ENCODE data around the gene PLCD4. TPM values are rescaled to one million over a fixed set of nuclear protein-coding genes. Genes with fewer than 3 reads are reported as not detected.

PLCD4 gene
- total RNA-seq, 3 donors from 2014 or later (not counting 1 experiment from before 2014, with no cell fraction given) = 0.43 to 0.83 (median 0.54) TPM

GRCh38 chr2:218622606-218623365 lies 15.1 kb downstream of the PLCD4 start:
- Histone ChIP-seq H3K9me3 (ENCODE audit: control insufficient read depth, insufficient read depth, low read length) (no peaks in the 10 kb centered on the region), H3K27ac (ENCODE audit: low read length) (no peak overlapping the region), H3K4me1 (ENCODE audit: control insufficient read depth, insufficient read depth, low read length) (no peaks in the 10 kb centered on the region), H3K36me3 (ENCODE audit: control insufficient read depth, insufficient read depth, low read length) (no peaks in the 10 kb centered on the region), H3K4me3 (ENCODE audit: low read length) (no peak overlapping the region), H3K27me3 (ENCODE audit: control insufficient read depth, insufficient read depth, low read length) (no peaks in the 10 kb centered on the region)
- no peak overlapping the region for H3K4me3 Mint-ChIP-seq
- H3K4me1 Mint-ChIP-seq = no peaks in the 10 kb centered on the region
- no peaks in the 10 kb centered on the region for H3K27me3 Mint-ChIP-seq (ENCODE audit: low read depth in 2 of 2)
- ATAC-seq (no peak), DNase-seq (no peak)
- H3K27ac Mint-ChIP-seq = no peak overlapping the region
- no peaks in the 10 kb centered on the region for H3K9me3 Mint-ChIP-seq
- TF ChIP-seq, protein P1, sequence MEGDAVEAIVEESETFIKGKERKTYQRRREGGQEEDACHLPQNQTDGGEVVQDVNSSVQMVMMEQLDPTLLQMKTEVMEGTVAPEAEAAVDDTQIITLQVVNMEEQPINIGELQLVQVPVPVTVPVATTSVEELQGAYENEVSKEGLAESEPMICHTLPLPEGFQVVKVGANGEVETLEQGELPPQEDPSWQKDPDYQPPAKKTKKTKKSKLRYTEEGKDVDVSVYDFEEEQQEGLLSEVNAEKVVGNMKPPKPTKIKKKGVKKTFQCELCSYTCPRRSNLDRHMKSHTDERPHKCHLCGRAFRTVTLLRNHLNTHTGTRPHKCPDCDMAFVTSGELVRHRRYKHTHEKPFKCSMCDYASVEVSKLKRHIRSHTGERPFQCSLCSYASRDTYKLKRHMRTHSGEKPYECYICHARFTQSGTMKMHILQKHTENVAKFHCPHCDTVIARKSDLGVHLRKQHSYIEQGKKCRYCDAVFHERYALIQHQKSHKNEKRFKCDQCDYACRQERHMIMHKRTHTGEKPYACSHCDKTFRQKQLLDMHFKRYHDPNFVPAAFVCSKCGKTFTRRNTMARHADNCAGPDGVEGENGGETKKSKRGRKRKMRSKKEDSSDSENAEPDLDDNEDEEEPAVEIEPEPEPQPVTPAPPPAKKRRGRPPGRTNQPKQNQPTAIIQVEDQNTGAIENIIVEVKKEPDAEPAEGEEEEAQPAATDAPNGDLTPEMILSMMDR (IDR thresholded peaks at IDR 0.05) = no peak
- intact Hi-C loops (cut with micrococcal nuclease) = no loop called here
- 80% methylated on average over 7 of the region's 7 CpGs for WGBS (ENCODE audit: insufficient coverage)
- no peaks in the 10 kb centered on the region for H3K36me3 Mint-ChIP-seq

DNA sequence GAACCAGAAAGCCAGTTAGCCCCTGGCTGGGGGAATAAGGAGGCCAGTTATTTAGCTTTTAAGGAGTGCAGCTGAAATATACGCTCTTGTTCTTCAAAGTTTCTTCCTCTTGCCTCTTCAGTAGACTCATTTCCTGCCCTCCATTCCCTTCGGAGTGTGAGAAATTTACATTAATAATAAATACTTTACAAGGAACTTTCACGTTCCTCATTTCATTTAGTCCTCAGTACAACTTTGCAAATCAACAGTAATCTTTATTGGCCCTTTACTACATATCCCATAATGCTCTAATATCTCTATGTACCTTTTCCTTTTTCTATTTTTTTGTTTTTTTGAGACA lies 15.6 kb downstream of the PLCD4 start:
- H3K27ac Mint-ChIP-seq = no peak overlapping the region

DNA sequence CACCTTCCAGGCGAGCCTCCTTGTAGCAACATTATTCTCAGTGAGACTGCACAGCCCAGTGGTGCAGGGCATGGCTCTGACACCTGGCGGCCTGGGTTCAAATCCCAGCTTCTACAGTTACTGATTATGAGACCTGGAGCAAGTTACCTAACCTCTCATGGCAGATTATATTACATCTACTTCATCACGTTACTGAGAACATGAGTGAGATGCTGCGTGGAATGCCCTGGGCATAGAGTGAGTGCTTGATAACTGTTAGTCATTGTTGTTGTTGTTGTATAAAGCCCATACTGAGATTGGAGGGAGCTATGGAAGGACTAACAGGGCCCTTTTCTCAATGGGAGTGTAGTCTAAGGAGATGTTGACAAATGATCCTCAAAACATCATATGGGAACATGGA lies 18.7 kb downstream of the PLCD4 start:
- ATAC-seq (no peak), DNase-seq (no peak)
- no peak overlapping the region for H3K27ac Mint-ChIP-seq
- Histone ChIP-seq H3K9me3 (ENCODE audit: control insufficient read depth, insufficient read depth, low read length) (no peaks in the 10 kb centered on the region), H3K27ac (ENCODE audit: low read length) (no peak overlapping the region), H3K27me3 (ENCODE audit: control insufficient read depth, insufficient read depth, low read length) (no peaks in the 10 kb centered on the region), H3K36me3 (ENCODE audit: control insufficient read depth, insufficient read depth, low read length) (no peaks in the 10 kb centered on the region), H3K4me3 (ENCODE audit: low read length) (no peak overlapping the region), H3K4me1 (ENCODE audit: control insufficient read depth, insufficient read depth, low read length) (no peaks in the 10 kb centered on the region)
- H3K9me3 Mint-ChIP-seq = no peaks in the 10 kb centered on the region
- H3K36me3 Mint-ChIP-seq = no peaks in the 10 kb centered on the region
- TF ChIP-seq, protein P1 (IDR thresholded peaks at IDR 0.05) = no peak
- no peaks in the 10 kb centered on the region for H3K27me3 Mint-ChIP-seq (ENCODE audit: low read depth in 2 of 2)
- WGBS (ENCODE audit: insufficient coverage) = 97% methylated on average over 4 of the region's 4 CpGs
- intact Hi-C loops (cut with micrococcal nuclease) = no loop called here
- H3K4me1 Mint-ChIP-seq = no peaks in the 10 kb centered on the region
- H3K4me3 Mint-ChIP-seq = no peak overlapping the region

More for the DNA sequence above, 15.6 kb downstream of the PLCD4 start:
- Mint-ChIP-seq H3K4me3 (no peak overlapping the region), H3K9me3 (no peaks in the 10 kb centered on the region), H3K4me1 (no peaks in the 10 kb centered on the region), H3K27me3 (ENCODE audit: low read depth in 2 of 2) (no peaks in the 10 kb centered on the region), H3K36me3 (no peaks in the 10 kb centered on the region)
- no peaks in the 10 kb centered on the region for H3K27me3 ChIP-seq (ENCODE audit: control insufficient read depth, insufficient read depth, low read length)
- TF ChIP-seq, protein P1 (IDR thresholded peaks at IDR 0.05) = no peak
- ATAC-seq = no peak
- H3K4me1 ChIP-seq (ENCODE audit: control insufficient read depth, insufficient read depth, low read length) = no peaks in the 10 kb centered on the region
- 31% methylated on average over 2 of the region's 3 CpGs for WGBS (ENCODE audit: insufficient coverage)
- H3K27ac ChIP-seq (ENCODE audit: low read length) = no peak overlapping the region
- no peak overlapping the region for H3K4me3 ChIP-seq (ENCODE audit: low read length)
- intact Hi-C loops (cut with micrococcal nuclease) = no loop called here
- no peak for DNase-seq
- no peaks in the 10 kb centered on the region for H3K9me3 ChIP-seq (ENCODE audit: control insufficient read depth, insufficient read depth, low read length)
- H3K36me3 ChIP-seq (ENCODE audit: control insufficient read depth, insufficient read depth, low read length) = no peaks in the 10 kb centered on the region

GRCh38 chr2:218627939-218628338 lies 20.2 kb downstream of the PLCD4 start:
- WGBS (ENCODE audit: insufficient coverage) = 90% methylated on average over 4 of the region's 4 CpGs
- no peaks in the 10 kb centered on the region for H3K27me3 Mint-ChIP-seq (ENCODE audit: low read depth in 2 of 2)
- DNase-seq (no peak), ATAC-seq (no peak)
- no peak overlapping the region for H3K4me3 Mint-ChIP-seq
- Histone ChIP-seq H3K4me1 (ENCODE audit: control insufficient read depth, insufficient read depth, low read length) (no peaks in the 10 kb centered on the region), H3K9me3 (ENCODE audit: control insufficient read depth, insufficient read depth, low read length) (no peaks in the 10 kb centered on the region), H3K27me3 (ENCODE audit: control insufficient read depth, insufficient read depth, low read length) (no peaks in the 10 kb centered on the region), H3K4me3 (ENCODE audit: low read length) (no peak overlapping the region), H3K36me3 (ENCODE audit: control insufficient read depth, insufficient read depth, low read length) (no peaks in the 10 kb centered on the region), H3K27ac (ENCODE audit: low read length) (no peak overlapping the region)
- H3K36me3 Mint-ChIP-seq = no peaks in the 10 kb centered on the region
- TF ChIP-seq, protein P1 (IDR thresholded peaks at IDR 0.05) = no peak
- no peaks in the 10 kb centered on the region for H3K4me1 Mint-ChIP-seq
- H3K27ac Mint-ChIP-seq = no peak overlapping the region
- intact Hi-C loops (cut with micrococcal nuclease) = no loop called here
- H3K9me3 Mint-ChIP-seq = no peaks in the 10 kb centered on the region

Measured in natural killer cell (primary cell).